Measurements from ENCODE around the gene GAB2. TPM values are rescaled to one million over a fixed set of nuclear protein-coding genes. Genes with fewer than 3 reads are reported as not detected.
"Not testable (repeated sequence)": the region's sequence is repeated elsewhere in the genome, so short reads cannot be mapped to it uniquely, and the experiment has no call there.

The GAB2 gene
- total RNA-seq, 4 donors from 2014 or later, result 15.9 to 82.3 (median 21.1) TPM

GRCh38 chr11:78241475-78241874 lies 176.1 kb downstream of the GAB2 start:
- Histone ChIP-seq H3K4me3 (no peak overlapping the region), H3K9me3 (no peaks in the 10 kb centered on the region), H3K36me3 (no peaks in the 10 kb centered on the region), H3K27me3 (no peaks in the 10 kb centered on the region), H3K4me1 (no peaks in the 10 kb centered on the region), H3K27ac (no peak overlapping the region)
- TF ChIP-seq CTCF (IDR thresholded peaks at IDR 0.05), result no peak
- no peak for TF ChIP-seq POLR2A (IDR thresholded peaks at IDR 0.05)
- intact Hi-C loops (cut with DNase I; ENCODE audit: low total_unique reads), result no loop called here
- DNase-seq, result no peak

GRCh38 chr11:78239781-78240180 lies 177.8 kb downstream of the GAB2 start:
- H3K4me1 ChIP-seq, result no peaks in the 10 kb centered on the region
- no peaks in the 10 kb centered on the region for H3K27me3 ChIP-seq
- intact Hi-C loops (cut with DNase I; ENCODE audit: low total_unique reads), result no loop called here
- no peak overlapping the region for H3K27ac ChIP-seq
- H3K36me3 ChIP-seq, result no peaks in the 10 kb centered on the region
- no peak for DNase-seq
- H3K4me3 ChIP-seq, result no peak overlapping the region
- TF ChIP-seq CTCF (IDR thresholded peaks at IDR 0.05) (no peak), POLR2A (IDR thresholded peaks at IDR 0.05) (no peak)
- H3K9me3 ChIP-seq, result no peaks in the 10 kb centered on the region

GRCh38 chr11:78237293-78238046 lies 180.2 kb downstream of the GAB2 start:
- no peaks in the 10 kb centered on the region for H3K4me1 ChIP-seq
- DNase-seq, result no peak
- no peaks in the 10 kb centered on the region for H3K9me3 ChIP-seq
- H3K4me3 ChIP-seq, result no peak overlapping the region
- TF ChIP-seq POLR2A (IDR thresholded peaks at IDR 0.05) (no peak), CTCF (IDR thresholded peaks at IDR 0.05) (no peak)
- H3K27me3 ChIP-seq, result no peaks in the 10 kb centered on the region
- intact Hi-C loops (cut with DNase I; ENCODE audit: low total_unique reads), result no loop called here
- H3K27ac ChIP-seq, result no peak overlapping the region
- no peaks in the 10 kb centered on the region for H3K36me3 ChIP-seq

GRCh38 chr11:78234006-78234405 lies 183.6 kb downstream of the GAB2 start:
- intact Hi-C loops (cut with DNase I; ENCODE audit: low total_unique reads), result no loop called here
- no peak for DNase-seq
- TF ChIP-seq CTCF (IDR thresholded peaks at IDR 0.05) (no peak), POLR2A (IDR thresholded peaks at IDR 0.05) (no peak)

GRCh38 chr11:78233046-78233445 lies 184.6 kb downstream of the GAB2 start:
- H3K9me3 ChIP-seq; DNase-seq; H3K4me1 ChIP-seq; H3K36me3 ChIP-seq; H3K27me3 ChIP-seq; intact Hi-C loops (cut with DNase I; ENCODE audit: low total_unique reads); H3K4me3 ChIP-seq: not testable (repeated sequence)
- H3K27ac ChIP-seq, result peak overlapping the region; percentile 56 to 62

More at GRCh38 chr11:78234006-78234405, 183.6 kb downstream of the GAB2 start:
- peak overlapping the region in 1 of 2 donors; percentile 8 for H3K27ac ChIP-seq
- no peaks in the 10 kb centered on the region for H3K9me3 ChIP-seq
- no peak overlapping the region for H3K4me3 ChIP-seq
- H3K27me3 ChIP-seq, result no peaks in the 10 kb centered on the region
- H3K4me1 ChIP-seq, result no peaks in the 10 kb centered on the region
- H3K36me3 ChIP-seq, result no peaks in the 10 kb centered on the region
